Measurements from ENCODE around the gene RBBP7. TPM values are rescaled to one million over a fixed set of nuclear protein-coding genes. Genes with fewer than 3 reads are reported as not detected.
A peak's percentile ranks its signal among the peaks of the same experiment; 100 is the strongest.

Gene RBBP7
- total RNA-seq, 1 donor from 2014 or later, result 225 TPM

GRCh38 chrX:16825264-16826035 is 44.7 kb downstream of the RBBP7 start:
- Mint-ChIP-seq H3K27ac (no peak overlapping the region), H3K27me3 (ENCODE audit: low read depth) (no peaks in the 10 kb centered on the region), H3K4me3 (no peak overlapping the region), H3K9me3 (no peaks in the 10 kb centered on the region), H3K36me3 (peaks cover 18% of the 10 kb centered on the region), H3K4me1 (peaks cover 30% of the 10 kb centered on the region)
- no peak for TF ChIP-seq CTCF (IDR thresholded peaks at IDR 0.05; ENCODE audit: unreplicated experiment)
- DNase-seq (ENCODE audit: low spot score in 2 of 2, unreplicated experiment in 2 of 2), result no peak

- Mint-ChIP-seq H3K4me1 (peaks cover 6% of the 10 kb centered on the region), H3K27ac (no peak overlapping the region)
Observed at GRCh38 chrX:16822723-16823122, 47.4 kb downstream of the RBBP7 start.

GRCh38 chrX:16819634-16820033 is 50.5 kb downstream of the RBBP7 start:
- no peak overlapping the region for H3K27ac Mint-ChIP-seq
- no peak for TF ChIP-seq CTCF (IDR thresholded peaks at IDR 0.05; ENCODE audit: unreplicated experiment)
- no peak for DNase-seq (ENCODE audit: low spot score in 2 of 2, unreplicated experiment in 2 of 2)
- H3K36me3 Mint-ChIP-seq, result peaks cover 10% of the 10 kb centered on the region
- no peaks in the 10 kb centered on the region for H3K27me3 Mint-ChIP-seq (ENCODE audit: low read depth)
- H3K4me3 Mint-ChIP-seq, result no peak overlapping the region
- H3K9me3 Mint-ChIP-seq, result no peaks in the 10 kb centered on the region
- no peaks in the 10 kb centered on the region for H3K4me1 Mint-ChIP-seq

More at GRCh38 chrX:16822723-16823122, 47.4 kb downstream of the RBBP7 start:
- Mint-ChIP-seq H3K4me3 (no peak overlapping the region), H3K27me3 (ENCODE audit: low read depth) (no peaks in the 10 kb centered on the region), H3K9me3 (no peaks in the 10 kb centered on the region), H3K36me3 (peaks cover 14% of the 10 kb centered on the region)
- DNase-seq (ENCODE audit: low spot score in 2 of 2, unreplicated experiment in 2 of 2), result no peak
- TF ChIP-seq CTCF (IDR thresholded peaks at IDR 0.05; ENCODE audit: unreplicated experiment), result no peak

- no peaks in the 10 kb centered on the region for H3K4me1 Mint-ChIP-seq
- DNase-seq (ENCODE audit: low spot score in 2 of 2, unreplicated experiment in 2 of 2), result no peak
- H3K27ac Mint-ChIP-seq, result no peak overlapping the region
- H3K4me3 Mint-ChIP-seq, result no peak overlapping the region
- H3K9me3 Mint-ChIP-seq, result peaks cover 3% of the 10 kb centered on the region
- TF ChIP-seq CTCF (IDR thresholded peaks at IDR 0.05; ENCODE audit: unreplicated experiment), result no peak
- H3K27me3 Mint-ChIP-seq (ENCODE audit: low read depth), result no peaks in the 10 kb centered on the region
- H3K36me3 Mint-ChIP-seq, result peaks cover 9% of the 10 kb centered on the region
Observed at GRCh38 chrX:16814597-16814996, 55.6 kb downstream of the RBBP7 start.

- TF ChIP-seq CTCF (IDR thresholded peaks at IDR 0.05; ENCODE audit: unreplicated experiment), result no peak
- no peak for DNase-seq (ENCODE audit: low spot score in 2 of 2, unreplicated experiment in 2 of 2)
- Mint-ChIP-seq H3K36me3 (peaks cover 12% of the 10 kb centered on the region), H3K4me1 (peaks cover 15% of the 10 kb centered on the region), H3K27ac (peak overlapping the region; percentile 48), H3K9me3 (peaks cover 3% of the 10 kb centered on the region), H3K4me3 (peak overlapping the region; percentile 34), H3K27me3 (ENCODE audit: low read depth) (no peaks in the 10 kb centered on the region)
Observed at GRCh38 chrX:16807976-16808542, 62.1 kb downstream of the RBBP7 start.
